ENCODE measurements around the gene PSMA4.

- TF ChIP-seq CTCF (IDR thresholded peaks at IDR 0.05) (no peak), REST (IDR thresholded peaks at IDR 0.05; ENCODE audit: low read depth, low read length) (no peak), EZH2phosphoT487 (IDR thresholded peaks at IDR 0.05; ENCODE audit: borderline replicate concordance, low read depth) (no peak), MAX (IDR thresholded peaks at IDR 0.05; ENCODE audit: low read depth) (no peak), YY1 (IDR thresholded peaks at IDR 0.05; ENCODE audit: low read depth) (no peak), USF2 (IDR thresholded peaks at IDR 0.05; ENCODE audit: borderline replicate concordance, low read depth, low read length) (no peak), POLR2AphosphoS5 (IDR thresholded peaks at IDR 0.05; ENCODE audit: low read depth, low read length) (no peak), FOXJ3 (CRISPR knock-in tag; IDR thresholded peaks at IDR 0.05) (no peak), NRF1 (IDR thresholded peaks at IDR 0.05; ENCODE audit: low read depth, low read length) (no peak), TAF1 (IDR thresholded peaks at IDR 0.05; ENCODE audit: borderline replicate concordance, low read depth, low read length) (no peak)
These were observed 47.4 kb upstream of the PSMA4 start for GRCh38 chr15:78492872-78493271.

All from SK-N-SH (cell line).